HG03159 (cell line): ENCODE data around the gene TSG101.

Experiments
- ATAC-seq: cut with Tn5 transposase; IDR thresholded peaks from one replicate; pipeline ENCODE4 v1.9.1; 2021; ENCODE audit warnings: mild to moderate bottlenecking, moderate library complexity; ENCODE audit not compliant: unreplicated experiment

Gene TSG101

GRCh38 chr11:18526521-18527296 lies at the start of gene TSG101:
TSG101 (minus strand) TSS chr11:18526942; CDS start chr11:18526816, 126 bp downstream.
- peak; percentile 95 for ATAC-seq

GRCh38 chr11:18575361-18575760 lies 48.6 kb upstream of the TSG101 start:
- ATAC-seq: no peak

GRCh38 chr11:18567081-18567480 lies 40.3 kb upstream of the TSG101 start:
- no peak for ATAC-seq

GRCh38 chr11:18566406-18566805 lies 39.7 kb upstream of the TSG101 start:
- ATAC-seq: no peak

- ATAC-seq: no peak
Measured at GRCh38 chr11:18564149-18564548, 37.4 kb upstream of the TSG101 start.

GRCh38 chr11:18563090-18563730 lies 36.5 kb upstream of the TSG101 start:
- ATAC-seq: no peak

- no peak for ATAC-seq
Measured at GRCh38 chr11:18548001-18548400, 21.3 kb upstream of the TSG101 start.

- ATAC-seq: no peak
Measured at GRCh38 chr11:18540207-18541009, 13.7 kb upstream of the TSG101 start.

GRCh38 chr11:18536209-18536608 lies 9.5 kb upstream of the TSG101 start:
- no peak for ATAC-seq

- ATAC-seq: no peak
Measured at GRCh38 chr11:18534245-18534644, 7.5 kb upstream of the TSG101 start.

- no peak for ATAC-seq
Measured at GRCh38 chr11:18533365-18533764, 6.6 kb upstream of the TSG101 start.

- no peak for ATAC-seq
Measured at GRCh38 chr11:18527512-18527911, 770 bp upstream of the TSG101 start.

- no peak for ATAC-seq
Measured at GRCh38 chr11:18526130-18526520, 617 bp downstream of the TSG101 start.

GRCh38 chr11:18524248-18524647 lies 2.5 kb downstream of the TSG101 start:
- ATAC-seq: no peak

GRCh38 chr11:18523084-18523483 lies 3.7 kb downstream of the TSG101 start:
- no peak for ATAC-seq

- no peak for ATAC-seq
Measured at GRCh38 chr11:18522388-18522787, 4.4 kb downstream of the TSG101 start.

GRCh38 chr11:18521122-18521521 lies 5.6 kb downstream of the TSG101 start:
- no peak for ATAC-seq

- ATAC-seq: no peak
Measured at GRCh38 chr11:18502352-18502751, 24.4 kb downstream of the TSG101 start.

- ATAC-seq: no peak
Measured at GRCh38 chr11:18501629-18502028, 25.1 kb downstream of the TSG101 start.

- no peak for ATAC-seq
Measured at GRCh38 chr11:18498039-18498438, 28.7 kb downstream of the TSG101 start.

GRCh38 chr11:18495703-18496102 lies 31.0 kb downstream of the TSG101 start:
- ATAC-seq: no peak

- no peak for ATAC-seq
Measured at GRCh38 chr11:18495271-18495670, 31.5 kb downstream of the TSG101 start.
